ENCODE data around the gene HERC2.

- TF ChIP-seq CTCF (IDR thresholded peaks at IDR 0.05) (no peak), POLR2A (IDR thresholded peaks at IDR 0.05) (no peak), EP300 (IDR thresholded peaks at IDR 0.05) (no peak)
Observed at GRCh38 chr15:28273873-28274610, 47.9 kb downstream of the HERC2 start.

Data from ovary (tissue), 3 donors.